HCT116 (cell line): ENCODE data around the gene PDC. TPM values are rescaled to one million over a fixed set of nuclear protein-coding genes. Genes with fewer than 3 reads are reported as not detected.

ENCODE experiments used
- ATAC-seq: fragments of 200-7000 bp; cut with Tn5 transposase; 2 replicates; pipeline ENCODE4 v1.9.1; 2020; ENCODE audit warnings: mild to moderate bottlenecking, moderate library complexity
- BruUV-seq: library from RNA; stranded (reverse); fragments of 400-500 nt; replicated peaks from 2 replicates; lab custom pipeline; 2021; lab: Mats Ljungman, UMichigan
- CTCF ChIA-PET: fragments of 300-600 bp; sonication (Branson Sonifier 250); formaldehyde crosslinking; loops from one replicate; lab custom pipeline; 2021; ENCODE audit warnings: antibody characterized with exemption; lab: Charles Lee
- POLR2A ChIA-PET: fragments of 300-600, 350-600 bp; sonication (Branson Sonifier 250); formaldehyde crosslinking; loops from one replicate; lab custom pipeline; 2021; ENCODE audit warnings: antibody characterized with exemption; lab: Charles Lee
- RAD21 ChIA-PET, 2 experiments: fragments of 300-600 bp; sonication (Branson Sonifier 250); formaldehyde crosslinking; loops; one replicate each; lab custom pipeline; 2023; ENCODE audit warnings: low total read pairs in 2 of 2; ENCODE audit not compliant: uncharacterized antibody in 2 of 2, unreplicated experiment in 2 of 2, low non-redundant PET in 1 of 2; lab: Charles Lee
- DNase-seq: peaks from one replicate; pipeline ENCODE4 v3.0.0-alpha.2; 2010; ENCODE audit warnings: low read depth, low spot score
- H2AFZ ChIP-seq: fragments of 200-600 bp; shearing (Covaris generic), sonication (generic); 2 replicates; pipeline ENCODE4 v1.6.1; 2017; ENCODE audit warnings: low read depth, mixed run types, mixed read lengths, antibody characterized with exemption, low read length; ENCODE audit not compliant: poor library complexity, severe bottlenecking
- H3K27ac ChIP-seq: 2 replicates; pipeline ENCODE4 v1.5.1; 2012; ENCODE audit warnings: low read depth, low read length
- H3K27me3 ChIP-seq: fragments of 200-600 bp; sonication (generic); 2 replicates; pipeline ENCODE4 v1.6.1; 2016; ENCODE audit warnings: mixed run types, low read length, mixed read lengths; ENCODE audit not compliant: insufficient read depth
- H3K36me3 ChIP-seq, 2 experiments: fragments of 200-500 bp in 1 of 2; fragments of 200-600 bp in 1 of 2; sonication (Bioruptor generic) in 1 of 2; sonication (generic) in 1 of 2; 2 replicates each; pipeline versions ENCODE4 v1.5.1 to v1.6.1; 2014 to 2016; ENCODE audit warnings: low read length in 2 of 2, inconsistent platforms in 1 of 2, mixed read lengths in 1 of 2, mixed run types in 1 of 2; ENCODE audit not compliant: insufficient read depth in 2 of 2, control insufficient read depth in 1 of 2
- H3K4me1 ChIP-seq, 2 experiments: fragments of 200-600 bp in 1 of 2; sonication (generic) in 1 of 2; 2 replicates each; pipeline versions ENCODE4 v1.5.1 to v1.6.1; 2012 to 2017; ENCODE audit warnings: low read length in 2 of 2, inconsistent platforms in 1 of 2, mild to moderate bottlenecking in 1 of 2, mixed read lengths in 1 of 2, mixed run types in 1 of 2, moderate library complexity in 1 of 2; ENCODE audit not compliant: insufficient read depth in 2 of 2, control insufficient read depth in 1 of 2
- H3K4me2 ChIP-seq: fragments of 200-600 bp; sonication (generic); 2 replicates; pipeline ENCODE4 v1.6.1; 2017; ENCODE audit warnings: mixed run types, low read length, mixed read lengths
- H3K4me3 ChIP-seq, 2 experiments: fragments of 200-600 bp in 1 of 2; sonication (generic) in 1 of 2; replicated peaks in 1 of 2; 2 replicates each; pipeline ENCODE4 v1.5.1; 2011 to 2016; ENCODE audit warnings: low read length in 2 of 2, control low read depth in 1 of 2, low read depth in 1 of 2, mild to moderate bottlenecking in 1 of 2, mixed read lengths in 1 of 2, mixed run types in 1 of 2
- H3K79me2 ChIP-seq: fragments of 200-600 bp; sonication (generic); 2 replicates; pipeline ENCODE4 v1.6.1; 2017; ENCODE audit warnings: mild to moderate bottlenecking, mixed run types, low read length, moderate library complexity, mixed read lengths; ENCODE audit not compliant: insufficient read depth
- H3K9ac ChIP-seq: fragments of 200-600 bp; sonication (generic); 2 replicates; pipeline ENCODE4 v1.6.1; 2016; ENCODE audit warnings: low read length, mixed read lengths
- H3K9me2 ChIP-seq: fragments of 200-600 bp; sonication (generic), shearing (Covaris generic); 2 replicates; pipeline ENCODE4 v1.6.1; 2017; ENCODE audit warnings: mixed run types, mild to moderate bottlenecking, moderate library complexity; ENCODE audit not compliant: insufficient read depth
- H3K9me3 ChIP-seq, 2 experiments: fragments of 200-500 bp in 1 of 2; fragments of 200-600 bp in 1 of 2; sonication (Bioruptor generic) in 1 of 2; sonication (generic) in 1 of 2; 2 replicates each; pipeline ENCODE4 v1.6.1; 2014 to 2017; ENCODE audit warnings: low read length in 2 of 2, mixed read lengths in 2 of 2, inconsistent platforms in 1 of 2, low read depth in 1 of 2, mild to moderate bottlenecking in 1 of 2, mixed run types in 1 of 2, moderate library complexity in 1 of 2; ENCODE audit not compliant: control insufficient read depth in 1 of 2, insufficient read depth in 1 of 2
- H4K20me1 ChIP-seq: fragments of 200-600 bp; sonication (generic), shearing (Covaris generic); 2 replicates; pipeline ENCODE4 v1.6.1; 2017; ENCODE audit warnings: mixed run types, mild to moderate bottlenecking, moderate library complexity; ENCODE audit not compliant: insufficient read depth
- ATF3 ChIP-seq: IDR thresholded peaks from 2 replicates; pipeline ENCODE4 v1.6.1; 2012
- CBX3 ChIP-seq: IDR thresholded peaks from 2 replicates; pipeline ENCODE4 v1.6.1; 2012; ENCODE audit warnings: low read depth
- EGR1 ChIP-seq: IDR thresholded peaks from 2 replicates; pipeline ENCODE4 v1.6.1; 2012; ENCODE audit warnings: low read depth
- EZH2 ChIP-seq: fragments of 200-600 bp; sonication (generic); IDR thresholded peaks from 2 replicates; pipeline ENCODE4 v1.6.1; 2017; ENCODE audit warnings: antibody characterized with exemption, mixed run types
- EZH2phosphoT487 ChIP-seq: fragments of 200-600 bp; IDR thresholded peaks from 2 replicates; pipeline ENCODE4 v1.6.1; 2018; ENCODE audit warnings: antibody characterized with exemption, borderline replicate concordance
- JUND ChIP-seq: IDR thresholded peaks from 2 replicates; pipeline ENCODE4 v1.6.1; 2012
- MAX ChIP-seq: IDR thresholded peaks from 2 replicates; pipeline ENCODE4 v1.6.1; 2012
- POLR2A ChIP-seq: IDR thresholded peaks from 2 replicates; pipeline ENCODE4 v1.7.0; 2011; ENCODE audit warnings: borderline replicate concordance; ENCODE audit not compliant: insufficient read depth, insufficient read length; ENCODE audit errors: extremely low read depth
- POLR2AphosphoS5 ChIP-seq: IDR thresholded peaks from 2 replicates; pipeline ENCODE4 v1.6.1; 2011; ENCODE audit warnings: mild to moderate bottlenecking, low read depth, low read length, moderate library complexity
- RAD21 ChIP-seq: IDR thresholded peaks from 2 replicates; pipeline ENCODE4 v1.6.1; 2012; ENCODE audit warnings: low read depth, mild to moderate bottlenecking
- REST ChIP-seq: IDR thresholded peaks from 2 replicates; pipeline ENCODE4 v1.6.1; 2012; ENCODE audit warnings: low read depth
- SIN3A ChIP-seq: IDR thresholded peaks from 2 replicates; pipeline ENCODE4 v1.6.1; 2012; ENCODE audit warnings: low read depth
- SRF ChIP-seq: IDR thresholded peaks from 2 replicates; pipeline ENCODE4 v1.6.1; 2012; ENCODE audit warnings: low read depth
- TCF7L2 ChIP-seq: IDR thresholded peaks from 2 replicates; pipeline ENCODE4 v1.7.0; 2011; ENCODE audit warnings: borderline replicate concordance, inconsistent platforms; ENCODE audit not compliant: insufficient read depth, insufficient read length; ENCODE audit errors: extremely low read depth
- ZFX ChIP-seq: fragments of 450-650 bp; IDR thresholded peaks from 2 replicates; pipeline ENCODE4 v1.6.1; 2017
- ZNF274 ChIP-seq: fragments of 200-500 bp; sonication (Bioruptor generic); IDR thresholded peaks from 2 replicates; pipeline ENCODE4 v1.6.1; 2014; ENCODE audit warnings: mild to moderate bottlenecking, low read depth, low read length, inconsistent platforms
- intact Hi-C: fragments of 100-400 bp; cut with micrococcal nuclease; formaldehyde crosslinking; loops from 2 replicates; pipeline ENCODE4 v1.10.0; 2022
- total RNA-seq: library from RNA; stranded (reverse); gene quantifications from one replicate; pipeline ENCODE4 v1.2.1, GENCODE V29; 2021; ENCODE audit not compliant: unreplicated experiment

PDC gene
- total RNA-seq, 1 experiment from 2014 or later = not detected

GRCh38 chr1:186446152-186446551 is 14.8 kb downstream of the PDC start:
- BruUV-seq = no TSS peak
- ChIA-PET CTCF (no interaction called here), POLR2A (no interaction called here), RAD21 (no interaction called here)
- Histone ChIP-seq H2AFZ (no peak overlapping the region), H3K9me2 (no peaks in the 10 kb centered on the region), H3K36me3 (no peaks in the 10 kb centered on the region), H3K4me2 (no peak overlapping the region), H3K9ac (no peak overlapping the region), H3K4me3 (no peak overlapping the region), H3K79me2 (no peaks in the 10 kb centered on the region), H3K9me3 (no peaks in the 10 kb centered on the region), H4K20me1 (no peaks in the 10 kb centered on the region), H3K4me1 (0 out of 4 replicates have a peak, but pooled peaks cover 0 to 6% of the 10 kb centered on the region in 2 experiments), H3K27ac (no peak overlapping the region), H3K27me3 (no peaks in the 10 kb centered on the region)
- intact Hi-C loops = no loop called here
- no peak for TF ChIP-seq MAX
- no peak for TF ChIP-seq POLR2A
- TF ChIP-seq EZH2 = no peak
- TF ChIP-seq REST = no peak
- TF ChIP-seq EZH2phosphoT487 = no peak
- TF ChIP-seq ZNF274 = no peak
- no peak for TF ChIP-seq TCF7L2
- no peak for TF ChIP-seq JUND
- TF ChIP-seq ATF3 = no peak
- TF ChIP-seq EGR1 = no peak
- TF ChIP-seq RAD21 = no peak
- no peak for TF ChIP-seq SIN3A
- TF ChIP-seq ZFX = no peak
- TF ChIP-seq SRF = no peak
- no peak for TF ChIP-seq POLR2AphosphoS5
- TF ChIP-seq CBX3 = no peak
- DNase-seq (no peak), ATAC-seq (no peak)
